GM19372 (cell line): ENCODE data around the gene TBC1D5.

Experiments
- ATAC-seq: cut with Tn5 transposase; IDR thresholded peaks from one replicate; pipeline ENCODE4 v1.9.1; 2021; ENCODE audit warnings: mild to moderate bottlenecking, low read depth, moderate library complexity; ENCODE audit not compliant: unreplicated experiment

Gene TBC1D5

DNA sequence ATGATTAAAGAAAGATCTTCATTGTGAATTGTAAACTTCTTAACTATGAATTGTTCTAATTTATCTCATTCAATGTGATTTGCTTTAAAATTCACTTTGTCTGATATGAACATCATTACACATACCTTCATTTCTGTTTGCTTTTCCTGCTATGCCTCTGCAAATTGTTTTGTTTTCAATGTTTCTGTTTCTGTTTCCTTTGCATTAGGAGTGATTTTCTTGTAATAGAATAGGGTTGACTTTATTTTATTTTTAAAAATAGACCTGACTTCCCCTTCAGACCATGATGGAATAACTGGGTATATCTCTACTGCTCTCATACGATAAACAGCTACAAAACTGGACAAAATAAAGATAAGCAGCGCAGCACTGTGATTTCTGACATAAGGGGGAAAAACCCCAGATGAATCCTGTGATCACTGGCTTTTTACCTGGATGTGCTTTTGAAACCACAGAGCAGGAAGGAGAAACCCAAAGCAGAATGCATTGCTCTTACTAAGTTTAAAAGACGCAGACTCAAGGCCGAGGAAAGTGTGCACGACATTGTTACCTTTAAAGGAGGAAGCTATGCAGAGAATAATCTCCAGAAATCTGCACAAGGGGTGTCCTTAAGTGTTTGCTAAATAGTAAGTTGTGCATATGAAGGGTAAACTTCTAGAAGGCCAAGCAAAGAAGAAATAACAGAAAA is 420.2 kb downstream of the TBC1D5 start:
- no peak for ATAC-seq

DNA sequence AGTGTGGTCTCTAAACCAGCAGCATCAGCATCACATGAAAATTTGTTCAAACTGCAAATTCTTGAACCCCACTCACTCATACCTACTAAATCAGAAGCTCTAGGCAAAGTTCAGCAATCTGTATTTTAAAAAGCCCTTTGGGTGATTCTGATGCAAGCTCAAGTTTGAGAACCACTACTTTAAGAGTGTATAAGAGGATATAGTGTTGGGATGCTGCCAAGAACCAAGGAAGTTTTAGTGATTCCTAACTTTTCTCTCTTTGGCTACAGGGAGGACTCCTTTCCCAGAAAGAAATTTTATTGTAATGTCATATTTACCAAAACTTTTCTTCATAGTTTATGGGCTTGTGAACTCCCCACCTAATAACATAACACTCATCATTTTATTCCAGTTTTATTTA is 422.2 kb downstream of the TBC1D5 start:
- no peak for ATAC-seq

DNA sequence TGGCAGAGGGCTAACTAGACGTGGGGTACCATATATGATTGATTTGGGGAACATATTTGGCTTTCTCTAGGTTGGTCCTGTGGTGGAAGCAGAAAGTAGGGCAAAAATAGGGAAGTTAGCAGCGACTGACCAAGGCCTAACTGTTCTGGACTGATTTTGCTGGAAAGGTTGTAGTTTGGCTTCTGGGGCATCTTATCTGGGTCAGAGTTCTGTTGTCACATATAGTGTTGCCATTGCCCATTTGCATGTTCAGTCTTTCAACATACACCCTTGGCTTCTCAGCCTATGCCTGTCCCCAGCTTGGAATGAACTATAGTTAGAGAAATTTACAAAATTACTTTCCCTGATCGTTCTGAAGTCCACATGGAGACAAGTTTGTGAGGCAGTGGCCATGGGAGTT is 426.5 kb downstream of the TBC1D5 start:
- no peak for ATAC-seq

DNA sequence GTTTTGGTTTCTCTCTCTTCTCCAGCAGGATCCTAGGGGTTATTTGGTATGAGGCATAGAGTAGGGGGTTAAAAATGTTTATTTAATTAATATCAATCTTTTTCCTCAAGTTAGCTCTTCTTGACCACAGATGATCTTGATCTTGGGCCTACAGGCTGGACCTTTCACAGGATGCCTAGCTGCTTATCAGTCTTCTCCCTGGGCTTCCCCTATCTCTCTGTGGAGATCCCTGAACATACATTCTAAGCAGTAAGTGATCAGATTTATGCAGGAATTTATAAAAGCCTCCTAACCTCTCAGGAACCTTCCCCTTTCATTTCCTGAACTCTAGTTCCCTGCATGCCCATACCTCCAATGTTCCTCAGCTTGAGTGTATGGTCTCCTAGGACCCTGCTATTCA is 428.3 kb downstream of the TBC1D5 start:
- ATAC-seq: no peak

DNA sequence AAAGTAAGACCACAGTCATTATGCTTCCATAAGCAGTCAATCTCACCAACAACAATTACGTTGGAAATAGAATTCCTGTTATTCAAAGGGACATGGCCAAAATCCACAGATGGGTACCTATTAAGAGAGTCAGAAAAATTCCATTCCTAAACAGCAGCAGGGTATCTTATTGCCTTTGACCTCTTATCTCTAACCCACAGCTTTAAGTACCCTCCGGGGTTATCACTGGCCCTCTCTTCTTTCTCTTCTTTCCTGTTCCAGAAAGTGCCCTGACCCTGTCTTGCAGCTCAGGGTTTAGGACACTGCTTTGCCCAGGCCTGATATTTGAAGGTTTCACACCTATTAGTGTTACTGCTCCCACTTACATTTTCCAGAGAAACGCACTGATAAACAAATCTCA is 428.7 kb downstream of the TBC1D5 start:
- ATAC-seq: no peak

DNA sequence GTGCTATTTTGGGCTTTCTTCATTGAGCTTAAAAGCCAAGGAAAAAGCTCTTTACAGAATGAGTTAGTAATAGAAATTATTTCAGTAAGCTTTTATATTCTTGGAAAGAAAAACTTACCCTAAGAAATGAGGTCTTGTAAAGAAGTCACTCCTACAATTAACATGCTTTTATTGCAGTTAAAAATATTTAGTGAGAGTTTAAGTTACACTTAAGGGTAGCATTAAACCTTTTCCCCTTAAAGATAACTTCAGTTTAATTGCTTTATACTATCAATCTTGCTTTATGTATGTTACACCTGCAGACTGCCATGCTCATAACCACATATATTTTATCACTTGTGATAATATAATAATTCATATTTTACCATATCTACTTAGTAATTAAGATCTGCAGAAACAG is 431.4 kb downstream of the TBC1D5 start:
- no peak for ATAC-seq

DNA sequence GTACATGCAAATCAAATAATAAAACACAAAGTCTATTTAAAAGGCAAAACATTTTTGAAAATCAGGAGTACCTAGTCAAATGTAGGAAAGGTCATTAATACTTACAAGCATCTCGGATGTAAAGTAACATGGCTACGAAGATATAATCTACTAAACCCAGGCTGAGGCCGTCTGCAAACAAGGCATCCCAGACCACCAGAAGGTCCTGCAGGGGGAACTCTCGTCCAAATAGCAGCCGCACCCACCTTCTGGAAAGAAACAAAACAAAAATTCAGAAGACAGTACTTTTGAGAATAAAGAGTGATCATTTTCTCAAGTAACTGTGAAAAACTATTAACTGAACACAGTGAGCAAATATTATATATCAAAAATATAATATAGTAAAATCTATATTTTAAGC is 434.5 kb downstream of the TBC1D5 start:
- no peak for ATAC-seq

DNA sequence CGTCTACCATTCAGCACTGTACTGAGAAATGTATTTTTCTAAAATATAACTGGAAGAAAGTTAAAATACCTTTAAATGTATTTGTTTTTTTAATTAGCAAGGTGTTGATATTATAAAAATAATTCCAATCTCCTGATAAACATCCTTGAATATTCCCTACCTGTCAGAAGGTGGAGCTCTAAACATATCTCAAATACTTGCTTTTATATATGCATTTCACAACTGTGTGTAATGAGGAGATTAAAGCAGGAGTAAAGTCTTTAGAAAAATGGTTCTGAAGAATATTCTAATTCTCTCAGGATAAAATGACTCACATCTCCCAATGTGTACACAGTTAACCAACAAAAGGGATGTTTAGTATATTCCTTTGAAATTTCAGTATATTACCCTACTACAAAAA is 434.9 kb downstream of the TBC1D5 start:
- no peak for ATAC-seq

DNA sequence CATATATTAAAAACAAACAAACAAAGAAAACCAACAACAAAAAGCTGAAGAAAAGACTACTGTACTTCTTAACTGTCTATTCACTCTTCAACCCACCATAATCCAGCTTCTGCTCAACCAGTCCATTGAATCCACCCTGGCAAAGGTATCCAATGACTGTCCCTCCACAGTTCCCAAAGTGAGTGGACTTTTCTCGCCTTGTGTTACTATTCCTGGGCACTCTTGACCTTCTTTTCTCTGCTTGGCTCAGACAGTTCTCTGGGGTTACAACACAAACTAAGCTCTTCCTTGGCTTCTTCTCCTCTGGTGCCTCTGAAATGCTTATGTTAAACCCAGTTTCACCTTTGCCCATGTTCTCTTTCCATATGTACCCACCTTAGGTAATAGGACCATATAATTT is 437.5 kb downstream of the TBC1D5 start:
- no peak for ATAC-seq

DNA sequence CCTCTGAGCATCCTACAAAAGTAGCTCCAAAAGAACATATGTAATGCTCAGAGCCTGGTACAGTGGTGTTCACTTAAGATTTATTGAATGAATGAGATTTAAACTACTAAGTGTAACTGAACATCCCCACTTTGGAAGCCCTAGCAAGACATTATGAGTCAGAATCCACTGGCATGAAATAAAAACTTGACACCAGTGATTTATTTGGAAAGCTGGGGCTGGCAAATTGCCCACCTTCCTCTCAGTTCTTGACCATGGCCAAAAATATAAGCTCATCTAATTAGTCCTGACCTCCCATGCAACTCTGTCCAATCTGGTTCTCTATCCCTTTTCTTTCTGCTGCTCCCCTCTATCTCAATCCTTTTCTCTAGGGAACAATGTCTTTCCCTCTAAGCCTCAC is 439.7 kb downstream of the TBC1D5 start:
- ATAC-seq: no peak

DNA sequence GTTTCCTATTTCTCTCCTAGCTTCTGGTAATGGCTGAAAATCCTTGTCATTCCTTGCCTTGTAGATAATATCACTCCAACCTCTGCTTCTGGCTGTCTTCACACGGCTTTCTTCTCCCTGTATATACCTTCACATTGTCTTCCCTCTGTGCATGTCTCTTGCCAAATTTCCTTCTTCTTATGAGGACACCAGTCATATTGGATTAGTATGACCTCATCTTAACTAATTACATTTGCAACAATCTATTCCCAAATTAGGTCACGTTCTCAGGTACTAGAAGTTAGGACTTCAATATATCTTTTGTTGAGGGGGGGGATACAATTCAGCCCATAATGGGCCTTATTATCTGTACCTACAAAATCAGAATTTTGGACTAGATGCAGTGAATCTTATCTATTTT is 440.3 kb downstream of the TBC1D5 start:
- ATAC-seq: no peak

DNA sequence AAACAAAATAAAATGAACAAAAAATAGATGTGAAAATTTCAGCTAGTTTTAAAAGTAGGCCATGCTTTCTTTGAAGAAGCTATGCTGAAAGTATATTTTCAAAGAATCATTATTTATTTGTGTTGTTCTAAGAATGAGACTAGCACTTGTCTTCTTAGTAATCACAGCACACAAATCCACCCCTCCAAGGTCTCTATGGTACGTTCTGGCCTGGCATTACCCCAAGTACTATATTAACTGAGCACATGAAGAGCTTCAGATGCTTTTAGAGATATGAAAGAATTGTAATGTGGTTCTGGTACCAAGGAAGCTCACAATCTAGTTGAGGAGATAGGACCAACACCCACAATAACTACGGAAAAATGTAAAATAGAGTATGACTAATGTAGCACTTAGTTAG is 441.2 kb downstream of the TBC1D5 start:
- no peak for ATAC-seq

DNA sequence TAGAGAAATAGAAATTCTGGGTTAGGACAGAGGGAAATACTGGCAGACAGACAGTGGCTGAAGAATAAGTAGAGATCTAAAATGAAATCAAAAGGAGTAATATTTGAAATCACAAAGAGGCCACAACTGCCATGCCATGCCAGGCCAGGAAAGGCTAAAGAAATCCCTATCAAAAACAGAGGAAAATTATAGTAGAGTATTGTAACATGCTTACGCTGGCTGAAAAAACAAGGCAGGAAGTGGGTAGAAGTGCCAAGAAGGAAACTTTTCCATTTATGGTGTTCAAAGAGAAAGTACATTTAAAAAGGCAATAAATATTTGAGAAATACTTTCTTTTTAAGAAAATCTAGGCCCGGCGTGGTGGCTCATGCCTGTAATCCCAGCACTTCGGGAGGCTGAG is 442.0 kb downstream of the TBC1D5 start:
- ATAC-seq: no peak

DNA sequence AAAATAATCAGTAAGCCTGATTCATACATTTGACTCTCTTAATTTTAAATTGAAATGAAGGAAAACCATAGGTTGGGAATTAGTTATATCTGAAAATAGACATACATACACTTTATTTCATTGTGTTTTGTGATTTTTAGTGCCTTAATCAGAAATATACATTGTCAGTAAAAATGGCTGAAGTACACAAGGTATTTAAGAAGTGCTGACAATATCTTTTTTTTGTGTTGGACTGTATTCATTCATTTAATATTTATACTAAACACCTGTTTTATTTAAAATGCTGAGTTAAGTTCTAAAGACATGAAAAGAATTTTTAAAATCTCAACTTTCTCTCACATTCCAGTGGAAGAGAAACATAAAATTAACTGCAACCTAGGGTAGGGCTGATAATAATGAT is 444.4 kb downstream of the TBC1D5 start:
- ATAC-seq: no peak

DNA sequence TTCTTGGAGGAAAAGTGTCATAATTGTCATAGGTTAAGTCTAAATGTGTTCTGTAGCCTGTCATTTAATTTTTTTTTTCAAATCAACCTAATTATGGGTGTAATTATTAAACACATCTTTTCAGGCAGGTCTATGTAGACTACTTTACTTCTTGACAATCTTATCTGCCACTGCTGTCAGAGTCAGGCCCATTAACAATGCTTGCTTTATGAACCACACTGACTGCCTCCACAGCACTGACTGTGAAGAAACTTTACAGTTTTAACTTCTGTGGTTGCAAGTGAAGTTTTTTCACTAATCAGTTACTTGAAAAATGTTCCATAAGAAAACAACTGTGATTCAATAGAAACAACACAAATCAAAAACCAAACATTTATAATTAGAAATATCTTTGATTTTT is 449.9 kb downstream of the TBC1D5 start:
- no peak for ATAC-seq

DNA sequence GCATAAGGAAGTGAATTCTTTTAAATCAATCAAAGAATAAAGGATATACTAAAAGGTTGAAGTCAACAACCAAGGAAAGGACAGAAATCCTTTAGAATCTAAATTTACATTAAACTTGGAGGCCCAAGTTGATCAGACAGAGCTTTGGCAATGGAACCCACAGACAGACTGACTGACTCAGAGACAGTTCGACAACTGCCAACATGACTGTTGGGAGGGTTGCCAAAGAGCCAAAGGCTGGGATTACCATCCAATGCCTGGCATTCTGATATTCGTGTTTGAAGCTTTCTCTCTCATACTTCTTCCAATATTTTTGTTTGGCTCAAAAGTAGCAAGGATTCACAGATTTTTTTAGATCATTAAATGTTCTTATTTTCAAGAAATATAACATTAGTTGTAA is 451.5 kb downstream of the TBC1D5 start:
- ATAC-seq: no peak

DNA sequence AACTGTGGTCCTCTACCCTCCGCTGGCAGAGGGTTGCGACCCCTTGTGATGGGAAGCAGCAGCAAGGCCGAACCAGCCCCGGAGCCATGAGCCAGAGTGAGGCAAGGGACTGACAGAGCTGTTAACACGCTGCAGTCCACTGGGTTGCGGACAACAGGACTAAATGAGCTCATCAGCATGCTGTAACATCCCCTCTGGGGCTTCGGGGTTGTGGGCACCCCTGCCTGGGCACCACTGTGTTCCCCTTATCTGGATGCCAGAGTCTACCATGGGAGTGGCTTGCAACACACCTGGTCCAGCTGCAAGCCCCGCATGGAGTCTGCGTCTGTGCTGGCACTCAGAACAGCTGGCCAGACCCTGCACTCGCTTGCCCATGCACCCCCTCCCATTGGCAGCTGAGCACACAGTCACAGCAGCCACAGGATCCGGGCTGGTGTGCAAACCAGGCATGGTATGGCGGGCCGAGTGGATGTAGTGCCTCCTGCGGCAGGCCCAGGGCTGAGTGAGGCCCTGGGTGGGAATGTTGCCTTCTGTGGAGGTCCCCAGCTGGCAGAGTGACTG is 453.5 kb downstream of the TBC1D5 start:
- no peak for ATAC-seq

DNA sequence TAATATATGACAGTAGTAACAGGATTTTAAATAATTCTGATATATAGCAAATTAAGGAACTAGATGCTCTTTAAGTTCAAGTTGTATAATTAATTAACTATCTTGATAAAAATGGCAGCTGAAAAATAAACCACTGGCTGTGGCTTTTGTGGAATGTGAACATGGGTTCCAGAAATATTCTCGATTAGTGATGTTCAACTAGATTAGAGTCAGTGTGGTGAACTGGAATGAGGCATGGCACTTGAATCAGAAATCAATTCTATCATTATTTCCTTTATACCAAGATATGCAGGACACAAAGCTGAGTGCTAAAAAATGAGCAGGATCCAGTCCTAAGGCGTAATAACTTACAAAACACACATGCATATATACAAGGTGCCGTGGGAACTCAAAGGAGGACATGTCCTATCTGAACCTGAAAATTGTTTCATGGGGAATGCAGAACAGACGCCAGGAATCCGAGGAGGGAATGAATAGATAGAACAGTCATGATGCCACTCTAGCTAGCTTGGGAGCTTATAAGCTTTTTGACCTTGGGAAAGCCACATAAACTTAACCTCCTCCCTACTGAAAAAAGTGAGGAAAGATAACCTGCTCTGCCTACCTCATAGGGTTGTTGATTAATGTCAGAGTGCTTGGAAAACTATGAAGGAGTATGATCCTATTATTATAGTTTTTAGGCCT is 455.3 kb downstream of the TBC1D5 start:
- ATAC-seq: no peak

DNA sequence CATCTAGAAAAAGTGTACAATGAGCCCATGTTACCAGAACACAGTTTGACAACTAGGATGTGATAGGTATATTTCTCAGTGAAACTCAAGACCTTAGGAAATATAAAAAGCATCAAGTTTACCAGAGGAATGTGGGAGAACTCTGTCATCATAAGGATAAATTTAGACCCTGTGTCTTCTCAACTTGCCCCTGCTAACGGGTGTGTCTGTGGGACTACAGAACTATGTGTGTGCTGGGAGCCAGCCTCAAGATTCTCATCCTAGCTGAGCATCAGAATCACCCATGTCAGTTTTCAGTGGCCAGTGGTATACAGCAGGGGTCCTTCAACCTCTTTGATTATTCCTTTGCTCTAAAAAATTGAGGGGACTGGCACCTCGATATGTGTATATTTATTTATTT is 464.4 kb downstream of the TBC1D5 start:
- ATAC-seq: no peak

DNA sequence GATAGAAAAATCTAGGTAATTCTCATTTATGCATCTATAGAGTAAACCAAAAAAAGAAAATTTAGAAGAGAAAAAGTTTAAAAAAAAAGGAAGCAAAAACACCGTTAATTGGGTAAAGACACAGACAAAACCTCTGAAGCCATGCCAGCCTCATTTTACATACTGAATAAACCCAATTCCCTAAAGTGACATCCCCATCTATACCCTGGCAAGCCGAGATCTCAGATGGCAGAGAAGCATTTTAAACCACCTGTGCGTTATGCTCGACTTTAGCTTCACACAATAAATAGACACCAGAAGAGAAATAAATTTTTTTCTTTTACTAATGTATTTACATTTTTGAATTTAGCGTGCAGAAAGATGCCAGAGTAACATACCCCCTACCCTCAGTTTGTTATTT is 475.6 kb downstream of the TBC1D5 start:
- no peak for ATAC-seq

DNA sequence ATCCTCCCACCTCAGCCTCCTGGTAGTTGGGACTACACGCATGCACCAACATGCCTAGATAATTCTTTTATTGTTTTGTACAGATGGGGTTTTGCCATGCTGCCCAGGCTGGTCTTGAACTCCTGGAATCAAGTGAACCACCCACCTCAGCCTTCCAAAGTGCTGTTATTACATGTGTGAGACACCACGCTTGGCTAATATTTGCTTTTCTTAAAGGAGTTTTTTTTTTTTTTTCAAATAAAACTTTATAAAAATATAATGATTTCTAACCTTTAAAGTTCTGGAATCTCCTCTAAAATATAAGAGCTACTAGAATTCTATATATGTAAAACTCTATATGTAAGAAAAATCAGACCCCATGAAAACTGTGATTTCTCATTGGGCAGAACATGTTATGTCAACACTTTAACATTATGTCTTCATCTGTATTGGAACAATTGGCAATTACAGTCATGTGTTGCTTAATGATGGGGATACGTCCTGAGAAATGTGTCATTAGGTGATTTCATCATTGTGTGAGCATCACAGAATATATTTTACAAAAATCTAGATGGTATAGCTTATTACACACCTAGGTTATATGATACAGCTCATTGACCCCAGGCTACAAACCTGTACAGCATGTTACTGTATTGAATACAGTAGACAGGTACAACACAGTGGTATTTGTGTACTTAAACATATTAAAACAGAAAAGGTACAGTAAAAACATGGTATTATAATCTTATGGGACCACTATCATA is 480.6 kb downstream of the TBC1D5 start:
- no peak for ATAC-seq

DNA sequence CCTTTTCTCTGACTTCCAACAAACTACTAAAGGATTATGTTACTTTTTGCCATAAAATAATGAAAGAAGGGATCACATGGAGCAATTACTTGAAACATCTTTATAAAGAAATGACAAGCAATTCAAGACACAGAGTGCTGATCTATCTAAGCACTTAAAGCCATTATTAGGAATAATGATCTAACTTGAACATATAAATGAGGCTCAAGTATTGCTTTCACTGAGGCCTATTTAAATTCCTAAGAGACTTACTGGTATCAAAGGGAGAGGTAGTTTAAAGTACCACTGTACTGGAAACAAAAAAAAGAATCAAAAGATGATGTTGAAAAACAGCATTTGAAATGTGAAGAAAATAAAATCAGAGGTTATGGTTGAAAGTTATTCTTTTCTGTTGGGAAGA is 482.2 kb downstream of the TBC1D5 start:
- no peak for ATAC-seq
